ENCODE data around the gene CHKA.
A peak's percentile ranks its signal among the peaks of the same experiment; 100 is the strongest.

Gene CHKA

DNA sequence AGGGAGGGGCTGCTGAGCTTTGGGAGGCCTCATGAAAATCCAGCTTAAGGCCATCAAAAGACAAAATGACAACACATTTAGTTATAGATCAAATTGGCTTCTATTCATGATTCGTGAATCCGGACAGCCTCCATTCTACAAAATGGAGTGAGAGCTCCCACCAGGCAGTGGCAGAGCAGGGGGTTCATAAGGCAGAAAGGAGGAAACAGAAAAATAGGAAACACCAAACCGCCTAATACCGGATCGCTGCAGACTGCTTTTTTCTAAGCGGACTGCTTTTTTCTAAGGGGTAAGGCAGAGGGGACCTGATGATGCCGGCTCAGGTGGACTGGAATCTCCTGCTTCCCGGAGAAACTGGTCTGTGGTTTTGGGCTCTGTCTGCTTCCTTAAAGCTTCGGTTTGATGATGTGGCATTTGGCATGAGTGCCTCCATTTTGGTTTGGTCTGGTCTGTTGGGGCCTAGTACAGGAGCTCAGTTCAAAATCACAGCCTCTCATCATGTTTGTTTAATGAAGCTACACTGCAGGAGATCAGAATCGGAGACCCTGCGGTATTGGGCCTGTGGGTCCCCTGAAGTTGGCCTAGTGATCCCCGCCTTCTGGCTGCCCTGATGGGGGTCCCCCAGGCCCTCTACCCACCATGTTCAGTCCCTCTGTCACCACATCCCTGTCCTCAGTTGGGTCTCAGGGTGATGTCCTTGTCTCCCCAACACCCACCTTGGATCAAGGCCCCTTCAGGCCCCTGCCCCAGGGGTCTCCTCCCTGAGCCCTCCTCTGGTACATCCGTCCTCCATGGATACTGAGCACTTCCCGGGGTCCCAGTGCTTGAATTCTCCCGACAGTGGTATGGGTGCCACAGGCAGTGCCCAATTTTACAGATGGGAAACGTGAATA is 109.9 kb downstream of the CHKA start:
- TF ChIP-seq, protein P1, sequence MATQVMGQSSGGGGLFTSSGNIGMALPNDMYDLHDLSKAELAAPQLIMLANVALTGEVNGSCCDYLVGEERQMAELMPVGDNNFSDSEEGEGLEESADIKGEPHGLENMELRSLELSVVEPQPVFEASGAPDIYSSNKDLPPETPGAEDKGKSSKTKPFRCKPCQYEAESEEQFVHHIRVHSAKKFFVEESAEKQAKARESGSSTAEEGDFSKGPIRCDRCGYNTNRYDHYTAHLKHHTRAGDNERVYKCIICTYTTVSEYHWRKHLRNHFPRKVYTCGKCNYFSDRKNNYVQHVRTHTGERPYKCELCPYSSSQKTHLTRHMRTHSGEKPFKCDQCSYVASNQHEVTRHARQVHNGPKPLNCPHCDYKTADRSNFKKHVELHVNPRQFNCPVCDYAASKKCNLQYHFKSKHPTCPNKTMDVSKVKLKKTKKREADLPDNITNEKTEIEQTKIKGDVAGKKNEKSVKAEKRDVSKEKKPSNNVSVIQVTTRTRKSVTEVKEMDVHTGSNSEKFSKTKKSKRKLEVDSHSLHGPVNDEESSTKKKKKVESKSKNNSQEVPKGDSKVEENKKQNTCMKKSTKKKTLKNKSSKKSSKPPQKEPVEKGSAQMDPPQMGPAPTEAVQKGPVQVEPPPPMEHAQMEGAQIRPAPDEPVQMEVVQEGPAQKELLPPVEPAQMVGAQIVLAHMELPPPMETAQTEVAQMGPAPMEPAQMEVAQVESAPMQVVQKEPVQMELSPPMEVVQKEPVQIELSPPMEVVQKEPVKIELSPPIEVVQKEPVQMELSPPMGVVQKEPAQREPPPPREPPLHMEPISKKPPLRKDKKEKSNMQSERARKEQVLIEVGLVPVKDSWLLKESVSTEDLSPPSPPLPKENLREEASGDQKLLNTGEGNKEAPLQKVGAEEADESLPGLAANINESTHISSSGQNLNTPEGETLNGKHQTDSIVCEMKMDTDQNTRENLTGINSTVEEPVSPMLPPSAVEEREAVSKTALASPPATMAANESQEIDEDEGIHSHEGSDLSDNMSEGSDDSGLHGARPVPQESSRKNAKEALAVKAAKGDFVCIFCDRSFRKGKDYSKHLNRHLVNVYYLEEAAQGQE (IDR thresholded peaks at IDR 0.05; ENCODE audit: insufficient read depth in 1 of 2, low read depth in 2 of 2, low read length in 2 of 2) = no peak
- TF ChIP-seq SIN3A (IDR thresholded peaks at IDR 0.05; ENCODE audit: borderline replicate concordance, insufficient read depth, low read length) (no peak), FOXP2 (optimal IDR thresholded peaks at IDR 0.05; ENCODE audit: borderline replicate concordance, extremely low read depth, extremely low read length, insufficient read depth) (no peak), TAF1 (IDR thresholded peaks at IDR 0.05; ENCODE audit: borderline replicate concordance, insufficient read depth, low read length) (no peak), POLR2AphosphoS5 (IDR thresholded peaks at IDR 0.05; ENCODE audit: low read depth, low read length) (no peak)

DNA sequence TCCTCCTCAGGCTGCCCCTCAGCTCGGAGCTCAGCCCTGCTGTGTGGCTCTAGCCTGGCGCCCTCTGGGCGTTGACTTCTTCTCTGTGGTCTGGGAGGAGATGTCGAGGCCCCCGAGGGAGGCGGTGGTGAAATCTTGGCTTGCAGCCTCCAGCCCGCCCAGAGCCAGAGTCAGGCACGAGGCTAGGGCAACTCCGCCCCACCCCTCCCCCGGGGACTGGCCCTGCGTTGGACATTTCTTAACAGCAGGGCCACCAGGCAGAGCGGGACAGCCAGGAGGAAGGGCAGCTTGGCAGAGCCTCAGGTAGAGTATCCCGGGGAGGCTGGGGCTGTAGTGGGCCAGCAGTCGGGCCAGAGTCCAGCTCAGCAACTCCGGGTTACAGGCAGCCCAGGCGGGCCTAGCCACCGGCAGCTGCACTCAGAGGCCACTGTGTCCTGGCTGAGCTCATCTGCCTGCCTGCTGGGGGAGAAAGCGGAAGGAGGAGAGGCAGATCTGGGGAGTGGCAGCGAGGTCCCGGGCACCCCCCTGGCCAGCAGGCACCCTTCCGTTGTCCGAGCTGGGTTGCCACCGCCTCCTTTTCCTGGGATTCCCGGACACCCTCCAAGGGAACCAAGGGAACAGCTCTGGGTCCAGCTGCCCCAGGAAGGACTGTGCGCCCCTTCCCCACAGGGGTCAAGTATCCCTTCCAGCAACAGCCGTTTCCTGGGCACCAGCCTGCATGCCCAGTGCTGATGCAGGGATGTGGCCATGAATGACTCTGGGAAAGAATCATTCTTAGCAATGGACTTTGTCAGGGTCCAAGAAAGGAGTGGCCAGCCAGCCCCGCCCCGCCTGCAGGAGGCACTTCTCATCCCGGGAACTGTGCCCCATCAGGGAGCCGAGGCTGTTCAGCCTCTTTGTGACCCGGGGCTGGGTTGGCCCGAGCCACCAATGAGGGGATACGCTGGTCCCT is 110.8 kb downstream of the CHKA start, which contains the start of gene ALDH3B1:
ALDH3B1 (plus strand) TSS at position 238 of the 952 bp plus-strand sequence. CDS start 4,971 bp downstream, outside the sequence.
- TF ChIP-seq FOXP2 (optimal IDR thresholded peaks at IDR 0.05; ENCODE audit: borderline replicate concordance, extremely low read depth, extremely low read length, insufficient read depth) (peak; percentile 15), POLR2AphosphoS5 (IDR thresholded peaks at IDR 0.05; ENCODE audit: low read depth, low read length) (no peak)

DNA sequence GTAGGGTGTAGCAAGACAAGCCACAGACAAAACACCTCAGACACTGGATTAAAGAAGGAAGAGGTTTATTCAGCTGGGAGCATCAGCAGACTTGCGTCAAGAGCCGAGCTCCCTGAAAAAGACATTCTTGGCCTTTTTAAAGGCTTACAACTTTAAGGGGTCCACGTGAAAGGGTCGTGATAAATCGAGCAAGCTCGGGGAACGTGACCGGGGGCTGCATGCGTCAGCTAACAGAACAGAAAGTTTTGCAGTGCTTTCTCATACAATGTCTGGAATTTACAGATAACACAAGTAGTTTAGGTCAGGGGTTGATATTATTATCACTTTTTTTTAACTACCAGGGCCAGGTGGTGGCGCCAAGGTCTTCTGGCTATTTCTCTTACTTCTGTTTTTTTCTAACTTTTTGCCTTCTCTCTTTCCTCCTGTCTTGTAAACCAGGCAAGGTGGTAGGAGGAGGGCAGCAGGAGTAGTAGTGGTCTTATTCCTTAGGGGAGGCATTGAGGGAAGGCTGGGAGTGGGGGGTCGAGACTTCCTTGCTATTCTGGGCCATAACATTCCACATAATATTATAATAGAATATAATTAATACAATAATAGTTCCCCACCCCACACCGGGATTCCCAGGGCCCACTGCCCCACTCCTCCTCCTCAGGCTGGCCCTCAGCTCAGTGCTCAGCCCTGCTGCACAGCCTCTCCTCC is 111.6 kb downstream of the CHKA start:
- TF ChIP-seq POLR2AphosphoS5 (IDR thresholded peaks at IDR 0.05; ENCODE audit: low read depth, low read length) (no peak), FOXP2 (optimal IDR thresholded peaks at IDR 0.05; ENCODE audit: borderline replicate concordance, extremely low read depth, extremely low read length, insufficient read depth) (no peak), TAF1 (IDR thresholded peaks at IDR 0.05; ENCODE audit: borderline replicate concordance, insufficient read depth, low read length) (no peak), SIN3A (IDR thresholded peaks at IDR 0.05; ENCODE audit: borderline replicate concordance, insufficient read depth, low read length) (no peak)
- TF ChIP-seq, protein P1 (IDR thresholded peaks at IDR 0.05; ENCODE audit: insufficient read depth in 1 of 2, low read depth in 2 of 2, low read length in 2 of 2) = no peak

DNA sequence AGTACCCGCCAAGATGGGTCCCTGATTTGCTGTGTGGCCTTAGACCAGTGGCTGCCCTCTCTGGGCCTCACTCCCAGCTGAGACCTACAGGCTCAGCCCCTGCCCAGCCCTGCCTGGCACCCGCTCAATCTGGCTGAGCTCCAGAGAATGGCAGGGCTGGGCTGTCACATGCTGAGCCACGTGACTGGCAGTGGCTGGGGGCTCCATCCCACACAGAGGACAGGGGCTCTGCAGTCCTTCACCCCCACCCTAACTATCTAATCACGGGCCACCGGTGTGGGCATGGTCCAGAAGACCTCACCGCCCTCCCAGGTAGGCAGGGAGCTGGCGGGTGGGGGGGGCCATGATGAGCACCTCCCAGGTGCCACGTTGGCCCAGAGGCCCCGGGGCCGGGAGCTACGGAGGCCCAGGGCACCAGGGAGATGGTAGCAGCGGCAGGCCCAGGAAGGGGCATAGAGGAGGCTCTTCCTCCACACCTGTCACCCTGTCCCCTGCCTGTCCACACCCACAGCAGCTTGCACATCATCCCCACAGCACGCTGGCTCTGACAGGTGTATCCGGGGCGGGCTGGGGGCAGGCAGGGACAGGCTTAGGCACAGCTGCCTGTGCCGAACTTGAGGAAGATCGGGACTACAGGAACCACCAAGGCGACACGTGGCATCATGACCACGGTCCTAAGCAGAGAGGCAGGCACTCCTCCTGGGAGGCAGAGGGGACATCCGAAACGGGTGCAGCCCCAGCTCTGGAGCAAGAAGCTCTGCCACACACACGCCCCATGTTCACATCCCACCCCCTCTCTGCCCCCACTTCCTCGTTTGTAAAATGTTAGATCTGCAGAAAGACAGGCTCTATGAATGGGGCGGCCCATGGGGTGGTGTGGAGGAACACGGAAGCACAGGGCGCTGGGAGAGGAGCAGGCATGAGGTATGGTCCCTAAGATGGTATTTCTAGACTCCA is 112.5 kb downstream of the CHKA start:
- TF ChIP-seq SIN3A (IDR thresholded peaks at IDR 0.05; ENCODE audit: borderline replicate concordance, insufficient read depth, low read length) (no peak), TAF1 (IDR thresholded peaks at IDR 0.05; ENCODE audit: borderline replicate concordance, insufficient read depth, low read length) (no peak), POLR2AphosphoS5 (IDR thresholded peaks at IDR 0.05; ENCODE audit: low read depth, low read length) (no peak), FOXP2 (optimal IDR thresholded peaks at IDR 0.05; ENCODE audit: borderline replicate concordance, extremely low read depth, extremely low read length, insufficient read depth) (no peak)
- TF ChIP-seq, protein P1 (IDR thresholded peaks at IDR 0.05; ENCODE audit: insufficient read depth in 1 of 2, low read depth in 2 of 2, low read length in 2 of 2) = no peak
